K562 (cell line): ENCODE data around the gene PSMD11. TPM values are rescaled to one million over a fixed set of nuclear protein-coding genes. Genes with fewer than 3 reads are reported as not detected.

Experiments used
- CEBPB ChIP-seq: fragments of 450-650 bp; IDR thresholded peaks from 2 replicates; pipeline ENCODE4 v1.6.1; 2016; ENCODE audit warnings: missing genetic modification characterization, missing compliant biosample characterization
- E2F5 ChIP-seq: sonication (generic); formaldehyde crosslinking; IDR thresholded peaks from 2 replicates; pipeline ENCODE4 v1.8.0; 2022; ENCODE audit warnings: mild to moderate bottlenecking, missing genetic modification reagents
- FIP1L1 ChIP-seq: fragments of 200-400 bp; formaldehyde crosslinking; IDR thresholded peaks from 2 replicates; pipeline ENCODE4 v1.6.1; 2018; ENCODE audit warnings: mild to moderate bottlenecking, low read depth, low read length; ENCODE audit not compliant: poor library complexity, severe bottlenecking
- ID3 ChIP-seq, 2 experiments: fragments of 250-450 bp in 1 of 2; fragments of 450-650 bp in 1 of 2; sonication (Bioruptor Pico) in 1 of 2; IDR thresholded peaks; 2 replicates each; pipeline versions ENCODE4 v1.6.1 to v1.8.0; 2016 to 2021; ENCODE audit warnings: mild to moderate bottlenecking in 2 of 2, moderate library complexity in 2 of 2, missing compliant biosample characterization in 1 of 2, missing genetic modification characterization in 1 of 2
- KHSRP ChIP-seq: fragments of 450-650 bp; IDR thresholded peaks from 2 replicates; pipeline ENCODE4 v1.6.1; 2017
- KLF13 ChIP-seq: fragments of 450-650 bp; IDR thresholded peaks from 2 replicates; pipeline ENCODE4 v1.6.1; 2016; ENCODE audit warnings: missing genetic modification characterization, low read depth, mild to moderate bottlenecking, missing compliant biosample characterization, moderate library complexity, borderline replicate concordance
- NCOA1 ChIP-seq: fragments of 450-650 bp; IDR thresholded peaks from 2 replicates; pipeline ENCODE4 v1.6.1; 2016; ENCODE audit warnings: low read depth
- NONO ChIP-seq, 2 experiments: fragments of 200-400 bp in 1 of 2; fragments of 450-650 bp in 1 of 2; formaldehyde crosslinking in 1 of 2; IDR thresholded peaks; 2 replicates each; pipeline ENCODE4 v1.6.1; 2017; ENCODE audit warnings: low read depth in 2 of 2, mild to moderate bottlenecking in 2 of 2, moderate library complexity in 2 of 2, low read length in 1 of 2
- SETDB1 ChIP-seq: IDR thresholded peaks from one replicate; pipeline ENCODE4 v1.6.1; 2012; ENCODE audit warnings: low read length, control low read depth, inconsistent platforms
- STAT5B ChIP-seq: fragments of 250-450 bp; sonication (Bioruptor Pico); IDR thresholded peaks from 2 replicates; pipeline ENCODE4 v1.8.0; 2021; ENCODE audit warnings: mild to moderate bottlenecking, inconsistent platforms
- TOE1 ChIP-seq, 2 experiments: fragments of 450-650 bp in 1 of 2; sonication (generic) in 1 of 2; formaldehyde crosslinking in 1 of 2; IDR thresholded peaks; 2 replicates each; pipeline versions ENCODE4 v1.7.1 to v1.8.0; 2016 to 2022; ENCODE audit warnings: borderline replicate concordance in 2 of 2, mild to moderate bottlenecking in 2 of 2, antibody characterized with exemption in 1 of 2, inconsistent platforms in 1 of 2, low read depth in 1 of 2, missing genetic modification reagents in 1 of 2, moderate library complexity in 1 of 2
- YY1 ChIP-seq, 3 experiments: IDR thresholded peaks; 2 replicates each; pipeline ENCODE4 v1.6.1; 2011; ENCODE audit warnings: low read length in 2 of 3, mild to moderate bottlenecking in 2 of 3, moderate library complexity in 2 of 3, borderline replicate concordance in 1 of 3, control low read depth in 1 of 3, low read depth in 1 of 3; ENCODE audit not compliant: insufficient read depth in 3 of 3, insufficient replicate concordance in 2 of 3, control insufficient read depth in 1 of 3, insufficient read length in 1 of 3; ENCODE audit errors: extremely low read depth in 1 of 3
- ZBTB43 ChIP-seq: sonication (generic); formaldehyde crosslinking; IDR thresholded peaks from 2 replicates; pipeline ENCODE4 v1.8.0; 2023; ENCODE audit warnings: mild to moderate bottlenecking, missing genetic modification reagents
- ZBTB49 ChIP-seq: sonication (generic); formaldehyde crosslinking; IDR thresholded peaks from 2 replicates; pipeline ENCODE4 v1.8.0; 2022; ENCODE audit warnings: missing genetic modification reagents, mild to moderate bottlenecking, borderline replicate concordance
- ZNF124 ChIP-seq: sonication (generic); formaldehyde crosslinking; IDR thresholded peaks from 2 replicates; pipeline ENCODE4 v1.8.1; 2022; ENCODE audit warnings: missing genetic modification reagents
- ZNF316 ChIP-seq: fragments of 450-650 bp; IDR thresholded peaks from 2 replicates; pipeline ENCODE4 v1.6.1; 2016
- ZNF512 ChIP-seq: IDR thresholded peaks from 2 replicates; pipeline ENCODE4 v1.6.1; 2016; ENCODE audit warnings: missing genetic modification characterization, missing compliant biosample characterization
- ZNF584 ChIP-seq: fragments of 200-800 bp; sonication (Bioruptor generic); IDR thresholded peaks from 2 replicates; pipeline ENCODE4 v1.6.1; 2016; ENCODE audit warnings: low read depth, mild to moderate bottlenecking, missing genetic modification characterization, missing compliant biosample characterization
- ZNF77 ChIP-seq: fragments of 250-450 bp; sonication (Bioruptor Pico); IDR thresholded peaks from 2 replicates; pipeline ENCODE4 v1.5.0; 2020
- polyA plus RNA-seq, 8 experiments: library from polyadenylated mRNA; depleted of rRNA in 4 of 8; stranded (reverse) in 5 of 8; unstranded in 3 of 8; fragments of >200 nt; fragmentation: Nextera tagmentation in 2 of 8; fragmentation: Illumina TruSeq in 1 of 8; extraction: Ambion mirVana in 2 of 8; extraction: Trizol in 1 of 8; gene quantifications; 2 replicates each; pipeline versions ENCODE4 v1.2.1 to v1.2.3, GENCODE V29; 2011 to 2014; ENCODE audit warnings: inconsistent platforms in 1 of 8, missing spikeins in 1 of 8
- total RNA-seq, 7 experiments: library from RNA; depleted of rRNA in 6 of 7; stranded (reverse); fragments of >200 nt in 6 of 7; fragmentation: Illumina TruSeq in 2 of 7; extraction: Trizol in 2 of 7; gene quantifications; 2 replicates each; pipeline versions ENCODE4 v1.2.1 to v1.2.3, GENCODE V29; 2011 to 2021; ENCODE audit warnings: low replicate concordance in 1 of 7

The PSMD11 gene
- total and polyA plus RNA-seq, 9 of the 15 experiments (the other 6 are each of a cell fraction or from before 2014, with no cell fraction given): 104 to 378 (median 158) TPM

- peak; percentile 95 for TF ChIP-seq FIP1L1
- TF ChIP-seq SETDB1: no peak
- no peak for TF ChIP-seq CEBPB (tag)
- no peak; the same call in 1 of the 2 replicates for TF ChIP-seq KLF13 (tag)
- no peak; a peak in 1 of 4 replicates for TF ChIP-seq NONO (IDR thresholded peaks at IDR 0.05; ENCODE audit: low read depth in 2 of 2, low read length in 1 of 2)
- TF ChIP-seq KHSRP: no peak
- TF ChIP-seq NCOA1: peak; percentile 91
- no peak for TF ChIP-seq STAT5B (CRISPR knock-in tag)
- no peak for TF ChIP-seq ZNF512 (tag)
- peak; percentile 91 for TF ChIP-seq ZNF316
- peak; percentile 29; the same call in 1 of the 2 replicates for TF ChIP-seq ZNF584 (CRISPR knock-in tag)
- no peak for TF ChIP-seq ZNF77 (CRISPR knock-in tag)
- TF ChIP-seq ZBTB49: no peak
- no peak for TF ChIP-seq E2F5 (CRISPR knock-in tag)
- peak; percentile 61; the same call in 1 of the 2 replicates for TF ChIP-seq TOE1 (IDR thresholded peaks at IDR 0.05; ENCODE audit: borderline replicate concordance)
- TF ChIP-seq TOE1 (CRISPR knock-in tag; IDR thresholded peaks at IDR 0.05; ENCODE audit: borderline replicate concordance, low read depth): no peak
- no peak for TF ChIP-seq ZBTB43
- peak; percentile 79 to 93 (median 92) for TF ChIP-seq YY1 (IDR thresholded peaks at IDR 0.05; ENCODE audit: borderline replicate concordance in 1 of 3, control insufficient read depth in 1 of 3, extremely low read depth in 1 of 3, insufficient read depth in 3 of 3, insufficient read length in 1 of 3, insufficient replicate concordance in 2 of 3, low read depth in 1 of 3, low read length in 2 of 3)
- no peak for TF ChIP-seq ID3 (CRISPR knock-in tag; IDR thresholded peaks at IDR 0.05)
- TF ChIP-seq ID3 (tag; IDR thresholded peaks at IDR 0.05): peak; percentile 43; the same call in 1 of the 2 replicates
- no peak for TF ChIP-seq ZNF124 (CRISPR knock-in tag)
These were observed at the start of gene PSMD11 (continued) for GRCh38 chr17:32444301-32445073.
